Muscle of back (tissue), 13 donors: ENCODE measurements around the gene MICU2. TPM values are rescaled to one million over a fixed set of nuclear protein-coding genes. Genes with fewer than 3 reads are reported as not detected.
A peak's percentile ranks its signal among the peaks of the same experiment; 100 is the strongest.

Source experiments
- DNase-seq, 3 donors: peaks; one replicate each; pipeline versions ENCODE4 v3.0.0 to v3.0.0-alpha.2; 2013
- long read RNA-seq, 9 donors: transcript quantifications; one replicate each; lab custom pipeline, GENCODE V29; 2026
- polyA plus RNA-seq, 10 donors: library from polyadenylated mRNA; unstranded; fragments of 120-200 nt; gene quantifications; one replicate each; pipeline ENCODE4 v1.2.1, GENCODE V29; 2013; ENCODE audit not compliant: insufficient read length in 10 of 10

The MICU2 gene
- 10 to 100 TPM; 56.8 to 94.7 (median 67.6) TPM for polyA plus RNA-seq
- long read RNA-seq, donor 1, transcript MICU2-201 (12 exons, 1,920 nt), result major isoform, 13 of 25 reads
- long read RNA-seq, donor 1, partial matches to known transcripts, result 12 of 25 reads
- long read RNA-seq, donor 1, other reads (novel, unspliced or antisense), result 0 of 25 reads
- long read RNA-seq, donor 2, transcript MICU2-201 (12 exons, 1,920 nt), result major isoform, 14 of 15 reads
- long read RNA-seq, donor 2, partial matches to known transcripts, result 0 of 15 reads
- long read RNA-seq, donor 2, other reads (novel, unspliced or antisense), result 0 of 15 reads
- long read RNA-seq, donor 3, result 0 reads
- long read RNA-seq, donor 4, transcript MICU2-201 (12 exons, 1,920 nt), result major isoform, 6 of 6 reads
- long read RNA-seq, donor 4, partial matches to known transcripts, result 0 of 6 reads
- long read RNA-seq, donor 4, other reads (novel, unspliced or antisense), result 0 of 6 reads
- long read RNA-seq, donor 5, transcript MICU2-201 (12 exons, 1,920 nt), result major isoform, 6 of 6 reads
- long read RNA-seq, donor 5, partial matches to known transcripts, result 0 of 6 reads
- long read RNA-seq, donor 5, other reads (novel, unspliced or antisense), result 0 of 6 reads
- long read RNA-seq, donor 6, transcript MICU2-201 (12 exons, 1,920 nt), result major isoform, 13 of 14 reads
- long read RNA-seq, donor 6, partial matches to known transcripts, result 0 of 14 reads
- long read RNA-seq, donor 6, other reads (novel, unspliced or antisense), result 0 of 14 reads
- long read RNA-seq, donor 7, transcript MICU2-201 (12 exons, 1,920 nt), result major isoform, 10 of 17 reads
- long read RNA-seq, donor 7, partial matches to known transcripts, result 6 of 17 reads
- long read RNA-seq, donor 7, other reads (novel, unspliced or antisense), result 0 of 17 reads
- long read RNA-seq, donor 8, transcript MICU2-201 (12 exons, 1,920 nt), result major isoform, 8 of 10 reads
- long read RNA-seq, donor 8, partial matches to known transcripts, result 0 of 10 reads
- long read RNA-seq, donor 8, other reads (novel, unspliced or antisense), result 0 of 10 reads
- long read RNA-seq, donor 9, partial matches to known transcripts, result 0 of 2 reads
- long read RNA-seq, donor 9, other reads (novel, unspliced or antisense), result 0 of 2 reads

DNA sequence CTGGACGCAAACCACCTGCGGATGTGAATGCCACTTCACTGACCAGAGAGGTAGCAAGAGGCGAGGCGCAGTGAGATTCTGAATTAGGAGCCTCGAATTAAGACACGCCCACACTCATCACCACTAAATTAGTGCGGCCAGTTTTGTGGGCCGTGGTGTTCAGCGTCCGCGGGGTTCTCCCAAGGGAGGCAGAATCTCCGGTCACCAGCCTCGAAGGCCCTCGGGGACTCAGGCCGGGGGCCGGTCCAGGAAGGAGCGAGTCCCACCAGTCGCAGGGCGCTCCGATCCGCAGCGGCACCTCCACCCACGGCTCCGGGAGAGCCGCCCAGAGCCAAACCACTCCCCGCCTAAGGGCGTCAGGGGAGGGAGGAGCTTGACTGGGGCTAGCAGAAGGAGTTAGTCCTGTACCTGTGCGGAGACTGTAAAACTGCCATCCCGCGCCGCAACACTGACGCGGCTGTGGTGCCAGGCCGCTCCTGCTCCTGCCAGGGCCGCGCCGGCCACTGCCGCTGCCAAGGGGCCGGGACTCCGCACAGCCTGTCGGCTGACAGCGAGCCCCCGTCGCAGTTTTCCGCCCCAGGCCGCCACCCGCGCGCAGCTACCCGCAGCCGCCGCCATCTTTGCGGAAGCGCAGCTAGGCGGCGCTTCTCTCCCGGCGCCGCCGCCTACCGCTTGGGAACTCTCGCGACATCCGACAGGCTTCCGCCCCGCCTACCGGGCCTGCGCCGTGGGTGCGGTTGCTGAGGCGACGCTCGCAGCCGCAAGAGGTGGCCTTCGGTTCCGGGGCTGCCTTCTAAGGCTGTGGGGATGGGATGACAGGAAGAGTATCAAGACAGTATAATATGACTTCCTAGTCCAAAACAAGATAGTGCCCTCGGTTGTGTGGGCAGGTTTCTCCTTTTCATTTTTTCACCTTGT is at the start of gene MICU2:
MICU2 (minus strand) TSS at position 640 of the 918 bp plus-strand sequence; CDS start at position 618, 22 bp downstream.
- peak; percentile 92 to 99 (median 95) for DNase-seq

GRCh38 chr13:21641629-21642028 is 37.7 kb upstream of the MICU2 start:
- DNase-seq, result no peak

DNA sequence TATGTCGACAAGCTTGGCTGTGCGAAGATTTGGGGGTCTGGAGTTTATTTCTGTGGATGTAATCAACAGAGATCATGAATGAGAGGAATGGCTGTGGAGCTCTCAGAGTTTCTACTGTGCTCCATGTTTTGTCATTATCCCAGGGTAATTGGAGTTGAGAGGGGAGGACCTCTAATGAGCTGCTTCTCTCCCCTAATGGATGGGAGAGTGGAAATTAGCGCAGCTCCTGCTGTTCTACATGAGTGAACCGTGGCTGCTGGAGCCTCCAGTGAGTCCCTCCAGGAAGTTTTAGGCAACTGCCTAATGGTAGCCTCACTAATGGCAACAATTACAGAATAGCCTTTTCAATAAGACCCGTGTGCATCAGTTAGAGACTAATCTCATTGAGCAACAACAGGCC is 35.6 kb upstream of the MICU2 start:
- no peak for DNase-seq

- peak; percentile 42 to 61 (median 48) for DNase-seq
These were observed 34.6 kb upstream of the MICU2 start for GRCh38 chr13:21638319-21639282.

DNA sequence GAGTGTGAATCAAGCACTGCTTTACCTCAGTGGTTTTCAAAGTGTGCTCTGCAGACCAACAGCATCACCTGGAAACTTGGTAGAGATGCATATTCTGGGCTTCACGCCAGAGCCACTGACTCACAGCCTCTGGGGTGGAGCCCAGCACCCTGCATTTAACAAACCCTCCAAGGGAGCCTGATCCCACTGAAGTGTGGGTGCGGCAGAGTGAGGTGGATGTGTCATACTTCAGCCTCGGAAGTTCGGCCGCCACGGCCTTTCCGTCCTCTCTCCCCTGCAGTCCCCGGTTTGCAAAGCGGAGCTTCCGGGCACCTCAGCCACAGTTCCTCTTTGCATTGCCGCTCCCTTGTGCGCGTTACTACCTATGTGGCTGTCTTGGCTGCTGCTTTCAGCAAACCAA is 33.3 kb upstream of the MICU2 start:
- DNase-seq, result no peak

GRCh38 chr13:21636656-21637055 is 32.7 kb upstream of the MICU2 start:
- DNase-seq, result no peak

- no peak for DNase-seq
These were observed 28.2 kb upstream of the MICU2 start for GRCh38 chr13:21632196-21632595.

- peak in 2 of 3 donors; percentile 16 to 33 for DNase-seq
These were observed 21.4 kb upstream of the MICU2 start for GRCh38 chr13:21625366-21625765.

DNA sequence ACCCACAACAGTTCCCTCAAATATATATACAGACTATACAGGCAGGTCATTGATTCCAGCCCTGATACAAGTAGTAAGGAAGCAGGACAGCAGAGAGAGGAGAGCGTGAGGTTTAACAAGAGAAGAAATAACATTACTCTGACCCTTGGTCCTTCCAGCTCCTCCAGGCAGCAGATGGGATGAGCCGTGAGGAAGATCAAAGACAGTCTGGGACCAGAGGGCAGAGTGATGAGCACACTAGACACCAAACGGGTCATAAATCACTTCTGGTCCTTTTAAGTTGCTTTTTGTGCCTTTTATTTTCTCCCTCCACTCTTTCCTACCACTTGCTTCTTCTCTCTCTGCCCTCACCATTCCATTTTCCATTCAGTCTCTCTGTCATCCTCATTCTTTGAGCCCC is 16.9 kb upstream of the MICU2 start:
- no peak for DNase-seq

GRCh38 chr13:21619633-21620220 is 15.8 kb upstream of the MICU2 start:
- DNase-seq, result no peak

GRCh38 chr13:21616880-21617279 is 12.9 kb upstream of the MICU2 start:
- no peak for DNase-seq

DNA sequence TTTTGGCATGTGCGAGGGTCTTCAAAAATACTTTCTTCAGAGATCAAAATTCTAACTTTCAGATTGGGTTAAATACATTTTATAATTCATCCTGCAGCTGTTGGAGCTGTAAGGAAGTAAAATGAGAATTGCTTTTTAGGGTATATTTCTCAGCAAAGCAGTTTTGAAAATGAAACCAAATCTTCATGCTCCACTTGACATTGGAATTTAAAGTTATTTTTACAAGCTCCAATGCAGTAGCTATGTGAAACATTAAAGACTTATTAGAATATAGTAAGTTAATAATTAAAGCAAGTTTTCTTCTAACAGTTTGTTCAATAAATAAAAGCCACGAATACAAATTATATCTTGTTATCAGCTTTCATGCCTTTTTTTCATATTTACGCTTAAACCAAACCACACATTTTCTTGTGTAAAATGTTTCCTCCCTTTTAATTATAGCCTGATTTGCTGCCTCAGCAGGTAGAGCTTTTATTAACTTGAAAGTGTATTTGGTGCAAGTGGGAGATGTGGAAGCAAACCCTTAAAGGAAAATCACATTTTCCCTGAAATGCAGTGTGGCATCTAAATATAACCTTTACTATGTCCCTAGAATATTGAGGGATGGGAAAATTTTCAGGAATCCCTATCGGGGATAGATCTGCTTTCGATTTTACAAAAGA is 12.4 kb upstream of the MICU2 start:
- no peak for DNase-seq

- DNase-seq, result no peak
These were observed 11.5 kb upstream of the MICU2 start for GRCh38 chr13:21615427-21615826.

DNA sequence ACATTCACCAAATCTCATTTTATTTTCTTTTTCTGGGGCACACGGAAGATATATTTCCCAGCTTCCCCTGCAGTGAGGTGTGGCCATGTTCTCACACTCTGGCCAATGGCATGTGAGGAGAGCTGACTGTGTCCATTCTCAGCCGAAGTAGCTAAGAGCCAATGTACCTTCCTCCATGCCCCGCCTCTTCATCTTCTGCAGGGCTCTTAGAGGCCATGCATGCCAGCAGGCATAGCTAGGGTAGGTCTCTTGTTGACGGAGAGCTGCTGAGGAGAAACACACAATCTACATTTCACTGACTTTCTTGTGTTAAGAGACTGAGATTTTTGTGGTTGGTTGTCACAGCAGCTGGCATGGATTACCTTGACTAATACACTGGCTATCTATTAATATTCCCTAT is 9.8 kb upstream of the MICU2 start:
- DNase-seq, result no peak

GRCh38 chr13:21611385-21611784 is 7.4 kb upstream of the MICU2 start:
- DNase-seq, result no peak

- no peak for DNase-seq
These were observed 6.7 kb upstream of the MICU2 start for GRCh38 chr13:21610687-21611086.

DNA sequence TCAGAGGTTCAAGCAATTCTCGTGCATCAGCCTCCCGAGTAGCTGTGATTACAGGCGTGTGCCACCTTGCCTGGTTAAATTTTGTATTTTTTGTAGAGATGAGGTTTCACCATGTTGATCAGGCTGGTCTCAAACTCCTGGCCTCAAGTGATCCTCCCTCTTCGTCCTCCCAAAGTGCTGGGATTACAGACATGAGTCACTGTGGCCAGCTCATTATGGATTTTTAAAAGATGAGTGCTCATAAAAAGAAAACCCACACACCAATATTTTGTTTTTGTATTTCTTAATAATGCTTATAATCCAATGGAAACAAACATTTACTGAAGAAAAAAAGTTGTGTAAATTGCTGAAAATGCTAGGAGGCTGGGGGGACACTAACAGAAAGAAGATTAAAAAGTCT is 5.0 kb upstream of the MICU2 start:
- no peak for DNase-seq

DNA sequence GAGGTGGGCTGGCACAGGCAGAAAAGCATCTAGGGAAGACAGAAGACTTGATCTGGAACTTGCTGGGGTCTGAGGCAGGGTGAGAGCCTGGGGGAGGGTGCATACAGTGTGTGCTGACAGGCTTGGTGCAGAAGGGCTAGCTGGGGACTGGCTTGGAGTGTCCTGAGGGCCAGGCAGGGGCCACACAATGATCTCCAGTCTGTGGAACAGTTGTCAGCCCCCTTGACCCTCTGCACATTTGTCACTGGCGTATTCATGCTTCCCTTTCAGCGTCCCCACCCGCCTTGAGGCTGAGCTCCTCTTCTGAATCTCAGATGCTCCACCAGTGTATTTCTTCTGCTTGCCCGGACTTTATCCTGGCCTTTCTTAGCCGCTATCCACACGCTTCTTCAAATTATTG is 2.8 kb upstream of the MICU2 start:
- DNase-seq, result peak in 1 of 3 donors; percentile 10

GRCh38 chr13:21606251-21606650 is 2.3 kb upstream of the MICU2 start:
- no peak for DNase-seq
